ENCODE results near the gene HBG1.

DNA sequence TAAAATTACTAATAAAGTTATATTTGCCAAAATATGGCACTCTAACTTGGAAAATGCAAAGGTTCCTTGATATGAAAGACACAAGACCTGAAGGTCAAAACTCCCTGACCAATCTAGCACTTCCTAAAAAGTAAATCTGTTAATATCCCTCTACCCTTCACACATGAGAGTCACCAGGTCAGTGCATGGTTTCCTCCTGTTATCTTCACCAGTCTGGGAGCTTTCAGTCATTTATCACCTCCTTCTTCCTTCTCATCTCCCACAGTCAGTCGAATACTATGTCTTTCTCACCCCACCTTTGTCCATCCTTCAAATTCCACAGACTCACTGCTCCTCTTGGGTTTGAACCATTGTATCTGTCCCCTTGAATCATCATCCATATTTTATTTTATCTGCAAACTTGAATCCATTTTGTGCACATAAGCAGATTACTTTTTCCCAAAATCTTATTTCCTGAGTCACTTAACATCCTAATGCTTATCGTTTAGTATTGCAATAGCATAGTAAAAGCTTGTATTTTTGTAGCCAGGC lies 17.4 kb upstream of the HBG1 start:
- TF ChIP-seq, protein P1, sequence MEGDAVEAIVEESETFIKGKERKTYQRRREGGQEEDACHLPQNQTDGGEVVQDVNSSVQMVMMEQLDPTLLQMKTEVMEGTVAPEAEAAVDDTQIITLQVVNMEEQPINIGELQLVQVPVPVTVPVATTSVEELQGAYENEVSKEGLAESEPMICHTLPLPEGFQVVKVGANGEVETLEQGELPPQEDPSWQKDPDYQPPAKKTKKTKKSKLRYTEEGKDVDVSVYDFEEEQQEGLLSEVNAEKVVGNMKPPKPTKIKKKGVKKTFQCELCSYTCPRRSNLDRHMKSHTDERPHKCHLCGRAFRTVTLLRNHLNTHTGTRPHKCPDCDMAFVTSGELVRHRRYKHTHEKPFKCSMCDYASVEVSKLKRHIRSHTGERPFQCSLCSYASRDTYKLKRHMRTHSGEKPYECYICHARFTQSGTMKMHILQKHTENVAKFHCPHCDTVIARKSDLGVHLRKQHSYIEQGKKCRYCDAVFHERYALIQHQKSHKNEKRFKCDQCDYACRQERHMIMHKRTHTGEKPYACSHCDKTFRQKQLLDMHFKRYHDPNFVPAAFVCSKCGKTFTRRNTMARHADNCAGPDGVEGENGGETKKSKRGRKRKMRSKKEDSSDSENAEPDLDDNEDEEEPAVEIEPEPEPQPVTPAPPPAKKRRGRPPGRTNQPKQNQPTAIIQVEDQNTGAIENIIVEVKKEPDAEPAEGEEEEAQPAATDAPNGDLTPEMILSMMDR (IDR thresholded peaks at IDR 0.05; ENCODE audit: insufficient read depth, low read depth, low read length): no peak
- no peak for TF ChIP-seq EZH2 (IDR thresholded peaks at IDR 0.05; ENCODE audit: insufficient read depth, low read length)

All from astrocyte (in vitro differentiated cells and primary cell).